Ishikawa (cell line): ENCODE data around the gene NEIL3.

Experiments used
- NFIC ChIP-seq: IDR thresholded peaks from 2 replicates; pipeline ENCODE4 v1.6.1; 2012
- RAD21 ChIP-seq: IDR thresholded peaks from 2 replicates; pipeline ENCODE4 v1.6.1; 2012; ENCODE audit warnings: low read depth

- no peak for TF ChIP-seq NFIC
- no peak for TF ChIP-seq RAD21
These were observed 11.0 kb downstream of the NEIL3 start for GRCh38 chr4:177320721-177321120.
